PC-9 (cell line): ENCODE data around the gene SLCO4A1.

Experiments used
- EZH2 ChIP-seq: fragments of 200-600 bp; sonication (generic); IDR thresholded peaks from 2 replicates; pipeline ENCODE4 v1.8.0; 2017; ENCODE audit warnings: antibody characterized with exemption, low read depth
- TF ChIP-seq, protein P1 (sequence below): fragments of 200-600 bp; sonication (generic); conservative IDR thresholded peaks from 2 replicates; pipeline ENCODE4 v1.6.1; 2017; ENCODE audit warnings: mixed run types, antibody characterized with exemption, mild to moderate bottlenecking, moderate library complexity

DNA sequence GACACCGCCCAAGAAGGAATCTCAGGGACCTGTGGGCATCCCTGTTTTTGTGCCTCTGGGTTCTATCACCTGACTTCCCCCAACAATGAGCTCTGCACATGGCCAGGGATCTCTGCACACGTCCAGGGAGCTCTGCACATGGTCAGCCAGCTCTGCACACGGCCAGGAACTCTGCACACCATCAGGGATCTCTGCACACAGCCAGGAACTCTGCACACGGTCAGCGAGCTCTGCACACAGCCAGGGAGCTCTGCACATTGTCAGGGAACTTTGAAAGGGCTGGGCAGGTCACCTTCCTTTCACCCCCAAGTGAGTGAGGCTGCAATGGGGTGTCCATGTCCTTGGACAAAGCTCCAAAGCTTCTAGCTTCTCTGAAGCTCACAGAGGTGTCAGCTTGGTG is 5.2 kb upstream of the SLCO4A1 start:
- no peak for TF ChIP-seq EZH2
- TF ChIP-seq, protein P1, sequence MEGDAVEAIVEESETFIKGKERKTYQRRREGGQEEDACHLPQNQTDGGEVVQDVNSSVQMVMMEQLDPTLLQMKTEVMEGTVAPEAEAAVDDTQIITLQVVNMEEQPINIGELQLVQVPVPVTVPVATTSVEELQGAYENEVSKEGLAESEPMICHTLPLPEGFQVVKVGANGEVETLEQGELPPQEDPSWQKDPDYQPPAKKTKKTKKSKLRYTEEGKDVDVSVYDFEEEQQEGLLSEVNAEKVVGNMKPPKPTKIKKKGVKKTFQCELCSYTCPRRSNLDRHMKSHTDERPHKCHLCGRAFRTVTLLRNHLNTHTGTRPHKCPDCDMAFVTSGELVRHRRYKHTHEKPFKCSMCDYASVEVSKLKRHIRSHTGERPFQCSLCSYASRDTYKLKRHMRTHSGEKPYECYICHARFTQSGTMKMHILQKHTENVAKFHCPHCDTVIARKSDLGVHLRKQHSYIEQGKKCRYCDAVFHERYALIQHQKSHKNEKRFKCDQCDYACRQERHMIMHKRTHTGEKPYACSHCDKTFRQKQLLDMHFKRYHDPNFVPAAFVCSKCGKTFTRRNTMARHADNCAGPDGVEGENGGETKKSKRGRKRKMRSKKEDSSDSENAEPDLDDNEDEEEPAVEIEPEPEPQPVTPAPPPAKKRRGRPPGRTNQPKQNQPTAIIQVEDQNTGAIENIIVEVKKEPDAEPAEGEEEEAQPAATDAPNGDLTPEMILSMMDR, result no peak
